ENCODE results near the gene MYRF. TPM values are rescaled to one million over a fixed set of nuclear protein-coding genes. Genes with fewer than 3 reads are reported as not detected.

The MYRF gene
- 1.2 and 1.3 TPM in 2 replicates for total RNA-seq

DNA sequence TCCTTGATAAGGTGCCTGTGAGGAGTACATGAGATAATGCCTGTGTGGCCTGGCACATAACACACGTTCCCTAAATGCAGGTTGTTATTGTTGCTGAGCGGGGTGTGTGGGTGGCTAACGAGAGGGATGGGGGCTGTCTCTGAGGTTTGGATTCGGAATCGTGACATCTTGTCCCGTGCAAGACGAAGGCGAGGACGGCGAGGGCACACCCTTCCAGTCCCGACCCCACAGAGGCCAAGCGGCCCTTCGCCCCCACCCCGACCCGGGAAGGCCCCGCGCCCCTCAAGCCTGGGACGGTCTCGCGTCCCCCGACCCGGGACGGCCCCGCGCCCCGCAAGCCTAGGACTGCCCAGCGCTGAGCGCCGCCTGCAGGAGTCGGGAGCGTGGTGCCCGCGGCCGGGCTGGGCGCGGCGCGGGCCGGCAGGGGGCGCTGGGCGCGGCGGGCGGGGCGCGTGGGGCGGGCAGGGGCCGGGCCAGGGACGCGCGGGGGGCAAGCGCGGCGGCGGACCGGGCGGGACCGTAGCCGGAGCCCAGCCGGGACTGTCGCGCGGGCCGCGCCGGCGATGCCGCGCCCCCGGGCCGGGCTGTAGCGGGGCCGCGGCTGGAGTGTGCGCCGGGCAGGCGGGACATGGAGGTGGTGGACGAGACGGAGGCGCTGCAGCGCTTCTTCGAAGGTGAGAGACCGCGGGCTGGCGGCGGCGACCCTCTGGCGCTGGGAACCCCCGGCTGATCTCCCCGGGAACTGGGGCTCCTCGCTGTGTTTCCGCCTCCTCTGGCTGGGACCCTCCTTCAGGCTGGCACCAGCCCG, at the start of gene MYRF:
TSS of gene MYRF (plus strand) at position 520 of the 808 bp plus-strand sequence. CDS start at position 629, 109 bp downstream.
- intact Hi-C loops (cut with micrococcal nuclease) = loop anchor here (2.0 kb wide), 1 partner anchor 24 kb away; no protein-coding TSS in a partner anchor

- intact Hi-C loops (cut with micrococcal nuclease) = no loop called here
Measured at GRCh38 chr11:61702701-61703312, 49.6 kb upstream of the MYRF start.

GRCh38 chr11:61704838-61705237, 47.6 kb upstream of the MYRF start:
- intact Hi-C loops (cut with micrococcal nuclease) = no loop called here

GRCh38 chr11:61706452-61707400, 45.7 kb upstream of the MYRF start:
- intact Hi-C loops (cut with micrococcal nuclease) = no loop called here

DNA sequence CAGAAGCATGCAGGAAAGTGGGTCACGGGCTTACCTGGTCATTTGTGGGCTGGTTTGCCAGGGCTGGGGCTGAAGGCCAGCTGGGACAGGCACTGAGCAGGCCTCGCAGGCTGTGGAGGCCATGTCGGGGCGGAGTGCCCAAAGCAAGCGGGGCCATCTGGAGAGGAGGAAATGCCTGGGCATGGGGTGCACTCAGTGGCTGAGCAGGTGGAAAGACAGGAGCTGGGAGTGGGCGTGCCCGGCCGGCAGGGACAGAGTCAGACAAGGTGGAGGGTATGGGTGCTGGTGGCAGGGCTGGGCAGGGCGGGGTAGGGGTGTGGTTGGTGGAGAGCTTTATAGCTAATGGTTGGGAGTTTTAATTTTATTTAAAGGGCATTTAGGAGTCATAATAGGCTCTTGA, 44.9 kb upstream of the MYRF start:
- intact Hi-C loops (cut with micrococcal nuclease) = no loop called here

GRCh38 chr11:61709110-61709509, 43.3 kb upstream of the MYRF start:
- intact Hi-C loops (cut with micrococcal nuclease) = no loop called here

- intact Hi-C loops (cut with micrococcal nuclease) = no loop called here
Measured at GRCh38 chr11:61709572-61709971, 42.9 kb upstream of the MYRF start.

DNA sequence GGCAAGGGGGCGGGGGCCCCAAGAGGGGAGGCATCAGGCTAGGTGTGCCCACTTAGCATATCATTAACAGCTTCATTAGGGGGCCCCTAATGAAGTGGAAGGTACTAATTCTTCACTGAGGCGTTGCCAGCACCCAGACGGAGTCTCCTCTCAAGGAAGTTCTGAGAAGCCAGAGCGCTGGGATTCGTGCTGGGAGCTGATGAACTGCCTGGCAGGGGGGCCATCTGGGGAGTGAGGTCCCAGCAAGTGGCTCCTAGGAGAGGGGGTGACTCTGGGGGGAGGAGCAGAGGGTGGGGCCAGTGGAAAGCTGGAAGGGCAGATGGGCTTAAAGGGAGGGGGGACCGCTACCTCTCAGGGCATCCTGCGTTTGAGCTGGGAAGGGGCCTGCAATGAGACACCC, 42.4 kb upstream of the MYRF start:
- intact Hi-C loops (cut with micrococcal nuclease) = no loop called here

DNA sequence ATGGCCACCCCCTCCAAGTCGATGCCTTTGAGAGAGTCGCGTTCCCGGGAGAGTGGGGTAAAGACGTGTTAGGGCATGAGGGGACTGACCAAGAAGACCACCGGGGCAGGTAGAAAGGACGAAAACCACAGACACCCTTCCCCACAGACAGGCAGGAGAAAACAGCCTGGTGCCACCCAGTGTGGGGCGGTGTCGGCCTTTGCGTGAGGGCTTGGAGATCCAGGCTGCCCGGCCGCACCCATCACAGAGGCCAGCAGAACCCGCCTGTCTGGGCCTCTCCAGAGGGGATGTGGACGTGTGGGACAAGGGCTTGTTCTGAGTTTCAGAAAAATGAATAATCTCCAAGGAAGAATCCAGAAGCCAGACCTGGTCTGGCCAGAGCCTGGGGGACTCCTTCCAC, 41.4 kb upstream of the MYRF start:
- intact Hi-C loops (cut with micrococcal nuclease) = no loop called here

DNA sequence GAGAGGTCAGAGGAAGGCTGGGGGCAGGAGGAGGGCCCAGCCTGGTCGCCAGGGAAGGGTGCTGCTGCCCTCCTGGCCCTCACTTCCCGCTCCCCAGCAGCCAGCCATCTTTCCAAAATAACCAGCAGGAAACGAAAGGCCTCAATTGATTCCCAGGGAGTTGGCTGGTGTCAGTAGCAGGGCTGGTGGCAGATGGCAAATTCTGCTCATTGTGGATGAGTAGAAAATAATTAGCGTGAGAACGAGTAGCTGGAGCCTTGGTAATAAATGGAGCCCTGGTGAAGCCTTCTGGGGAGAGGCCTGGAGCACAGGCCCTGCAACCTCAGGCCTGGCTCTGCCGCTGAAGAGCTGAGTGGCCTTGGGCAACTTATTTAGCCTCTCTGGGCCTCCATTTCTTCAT, 40.9 kb upstream of the MYRF start:
- intact Hi-C loops (cut with micrococcal nuclease) = no loop called here

DNA sequence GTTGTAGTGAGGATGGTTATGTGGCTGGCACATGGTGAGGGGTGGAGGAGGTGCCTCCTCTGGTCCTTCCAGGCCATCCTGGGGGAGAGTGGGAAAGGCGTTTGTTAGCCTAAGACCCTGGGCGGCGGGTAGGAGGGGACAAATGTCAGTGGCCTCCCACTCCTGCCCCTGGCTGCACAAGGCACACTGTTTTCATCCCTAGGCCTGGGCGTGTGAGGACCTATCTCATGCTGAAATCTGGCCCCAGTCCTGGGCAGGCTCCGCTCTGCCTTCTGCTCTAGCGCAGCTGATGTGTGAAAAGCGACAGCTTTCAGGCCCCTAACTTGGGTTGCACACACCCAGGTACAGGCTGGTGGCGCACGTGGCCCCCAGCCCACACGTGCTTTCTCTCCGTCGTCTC, 40.1 kb upstream of the MYRF start:
- intact Hi-C loops (cut with micrococcal nuclease) = no loop called here

GRCh38 chr11:61712846-61713245, 39.6 kb upstream of the MYRF start:
- intact Hi-C loops (cut with micrococcal nuclease) = no loop called here

GRCh38 chr11:61713464-61713863, 39.0 kb upstream of the MYRF start:
- intact Hi-C loops (cut with micrococcal nuclease) = no loop called here

DNA sequence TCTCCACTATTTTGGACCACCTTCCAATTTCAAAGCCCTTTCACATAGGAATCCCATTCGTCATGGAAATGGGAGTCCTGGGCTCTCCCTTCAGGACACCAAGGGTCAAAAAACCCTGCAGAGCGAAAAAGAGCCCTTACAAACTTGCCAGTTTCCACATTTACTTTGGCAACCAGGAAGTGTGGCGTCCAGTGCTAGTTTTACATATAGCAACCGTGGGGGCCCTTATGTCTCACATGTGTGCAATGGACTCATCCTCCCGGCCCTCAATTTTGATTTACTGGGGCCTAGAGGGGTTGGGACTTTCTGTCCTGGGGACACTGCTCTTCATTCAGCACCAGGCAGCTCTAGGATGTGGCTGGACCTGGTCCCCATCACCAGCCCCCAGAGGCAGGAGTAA, 38.5 kb upstream of the MYRF start:
- intact Hi-C loops (cut with micrococcal nuclease) = no loop called here

- intact Hi-C loops (cut with micrococcal nuclease) = no loop called here
Measured at GRCh38 chr11:61714316-61714715, 38.1 kb upstream of the MYRF start.

DNA sequence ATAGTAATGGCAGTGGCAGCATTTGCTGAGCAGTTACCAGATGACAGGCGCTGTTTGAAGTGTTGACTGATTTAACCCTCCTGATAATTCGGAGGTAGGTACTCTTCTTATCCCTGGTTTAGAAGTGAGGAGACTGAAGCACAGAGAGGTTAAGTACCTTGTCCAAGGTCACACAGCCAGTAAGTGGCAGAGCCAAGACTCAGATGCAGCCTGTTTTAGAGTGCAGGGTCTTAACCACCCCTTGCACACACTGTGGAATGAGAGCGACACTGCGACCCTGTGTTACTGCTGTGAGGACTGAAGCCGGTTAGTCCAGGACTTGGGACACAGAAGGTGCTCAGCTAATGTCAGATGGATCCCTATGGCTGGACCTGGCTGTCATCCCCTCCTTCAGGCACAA, 37.5 kb upstream of the MYRF start:
- intact Hi-C loops (cut with micrococcal nuclease) = no loop called here

DNA sequence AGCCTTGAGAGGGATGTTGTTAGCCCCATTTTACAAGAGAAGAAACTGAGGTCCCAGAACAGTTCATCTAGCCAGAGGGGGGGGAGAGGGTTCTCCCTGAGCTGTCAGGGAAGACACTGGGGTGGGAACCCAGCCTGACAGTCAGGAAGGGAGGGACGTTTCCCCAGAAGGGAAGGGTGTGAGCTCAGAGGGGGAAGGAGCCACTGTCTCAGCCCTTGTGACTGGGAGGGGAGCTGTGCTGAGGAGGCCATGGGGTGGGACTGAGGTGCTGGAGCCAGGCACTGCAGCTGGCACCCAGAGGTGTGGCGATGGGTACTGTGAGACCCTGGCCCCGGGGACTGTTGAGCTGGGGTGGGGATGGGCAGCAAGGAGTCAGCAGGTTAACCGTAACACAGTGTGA, 36.6 kb upstream of the MYRF start:
- intact Hi-C loops (cut with micrococcal nuclease) = no loop called here

DNA sequence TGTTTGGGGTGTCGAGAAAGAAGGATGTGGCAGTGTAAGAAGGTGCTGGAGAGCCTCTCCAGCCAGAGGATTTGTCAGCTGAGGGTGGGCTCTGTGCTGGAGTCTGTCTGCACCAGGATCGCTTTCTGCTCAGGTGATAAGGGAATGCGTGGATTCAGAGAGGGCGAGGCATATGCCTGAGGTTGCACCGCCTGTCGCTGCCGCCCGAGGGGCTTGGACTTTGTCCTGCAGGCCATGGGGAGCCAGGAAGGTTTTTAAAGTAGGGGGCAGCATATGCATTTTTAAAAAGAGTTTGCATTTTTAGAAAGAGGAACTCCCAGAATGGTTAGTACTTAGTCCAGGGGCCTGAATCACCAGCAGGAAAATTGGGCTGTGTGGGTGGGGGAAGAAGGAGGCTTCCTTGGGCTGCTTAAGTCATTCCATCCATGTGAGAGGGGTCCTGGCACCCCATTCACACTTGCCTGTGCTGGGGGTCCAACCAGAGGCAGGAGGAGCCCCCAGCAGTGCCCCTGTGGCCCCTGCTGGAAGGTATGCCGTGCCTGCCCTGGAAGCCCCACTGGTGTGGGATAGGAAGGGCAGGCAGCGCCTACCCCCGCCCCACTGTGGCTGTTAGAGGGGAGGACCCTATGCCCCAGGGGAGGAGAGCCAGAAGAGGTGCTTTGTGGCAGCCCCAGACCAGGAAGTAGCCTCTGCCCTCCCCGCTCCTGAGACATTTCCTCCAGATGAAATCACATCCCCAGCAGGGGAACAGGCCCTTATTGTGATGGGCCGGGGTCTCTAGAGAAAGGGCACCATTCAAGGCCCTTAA, 35.8 kb upstream of the MYRF start:
- intact Hi-C loops (cut with micrococcal nuclease) = no loop called here

DNA sequence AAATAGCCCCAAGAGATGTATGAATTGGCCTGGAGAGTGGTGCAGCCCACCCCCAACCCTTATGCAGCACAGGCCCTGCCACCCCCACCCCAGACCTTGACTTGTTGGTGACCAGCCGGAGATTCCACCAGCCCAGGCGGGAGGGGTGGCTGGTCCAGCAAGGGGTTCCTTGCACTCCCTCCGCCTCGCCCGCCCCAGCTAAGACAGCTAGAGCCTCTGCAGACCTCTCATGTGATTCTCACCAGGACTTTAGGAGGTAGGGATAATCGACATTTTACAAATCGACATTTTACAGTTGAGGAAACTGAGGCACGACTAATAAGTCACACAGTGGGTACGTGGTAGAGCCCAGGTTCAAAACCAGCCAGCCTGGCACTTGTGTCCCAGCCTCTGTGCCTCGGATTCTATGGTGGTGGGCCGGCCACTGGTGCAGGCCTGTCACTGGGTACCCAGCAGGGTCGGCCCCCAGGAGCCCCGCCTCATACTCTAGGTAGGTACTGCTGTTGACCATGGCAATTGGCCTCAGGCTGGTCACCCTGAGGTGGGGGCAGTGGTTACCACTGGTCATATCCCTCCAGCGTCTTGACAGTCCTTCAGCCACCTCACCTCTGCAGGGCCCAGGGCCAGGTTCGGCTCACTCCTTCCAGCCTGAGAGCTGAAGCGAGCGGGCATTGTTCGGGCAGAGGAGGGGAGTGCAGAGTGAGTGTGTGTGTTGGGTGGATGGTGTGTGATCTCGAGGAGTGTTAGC, 35.0 kb upstream of the MYRF start:
- intact Hi-C loops (cut with micrococcal nuclease) = no loop called here

DNA sequence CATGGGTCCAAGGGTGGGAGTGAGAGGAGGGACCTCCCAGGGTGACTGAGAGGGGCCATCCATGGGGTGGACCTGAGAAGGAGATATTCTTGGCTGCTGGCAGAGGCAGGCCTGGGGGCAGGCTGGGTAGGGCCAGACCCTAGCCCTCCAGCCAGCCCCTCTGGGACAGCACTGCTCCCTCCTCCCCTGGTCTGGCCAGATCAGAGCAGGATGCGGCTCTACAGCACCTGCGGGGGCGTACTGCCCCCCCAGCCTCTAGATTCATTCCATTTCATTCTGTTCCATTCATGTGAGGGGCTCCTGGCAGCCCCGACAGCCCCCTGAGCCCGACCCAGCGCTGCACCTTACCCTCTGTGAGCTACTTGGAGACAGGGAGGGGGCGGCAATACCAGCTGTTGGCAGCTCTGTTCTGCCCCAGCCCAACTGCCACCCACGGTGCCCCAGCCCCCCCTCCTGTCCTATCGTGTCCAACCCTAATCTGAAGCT, 34.3 kb upstream of the MYRF start:
- intact Hi-C loops (cut with micrococcal nuclease) = no loop called here

Data from T-helper 2 cell treated with Interferon-gamma antibody and Interleukin-4, amounts not matched to agents 100 ng/mL and 5 ng/mL, for 36 hours (primary cell).